ENCODE data around the gene ARHGEF4.

The ARHGEF4 gene

GRCh38 chr2:130820279-130820861, 16.3 kb upstream of the ARHGEF4 start:
- no peak for DNase-seq

- DNase-seq: no peak
Observed at GRCh38 chr2:130821867-130822266, 14.8 kb upstream of the ARHGEF4 start.

GRCh38 chr2:130822766-130823165, 13.9 kb upstream of the ARHGEF4 start:
- DNase-seq: no peak

- no peak for DNase-seq
Observed at GRCh38 chr2:130823171-130823885, 13.4 kb upstream of the ARHGEF4 start.

- DNase-seq: no peak
Observed at GRCh38 chr2:130823886-130824491, 12.7 kb upstream of the ARHGEF4 start.

- DNase-seq: no peak
Observed at GRCh38 chr2:130824492-130825061, 12.1 kb upstream of the ARHGEF4 start.

- DNase-seq: no peak
Observed at GRCh38 chr2:130825231-130825965, 11.3 kb upstream of the ARHGEF4 start.

GRCh38 chr2:130825966-130826253, 10.8 kb upstream of the ARHGEF4 start:
- no peak for DNase-seq

GRCh38 chr2:130826419-130826818, 10.3 kb upstream of the ARHGEF4 start:
- no peak for DNase-seq

- DNase-seq: no peak
Observed at GRCh38 chr2:130826821-130827501, 9.8 kb upstream of the ARHGEF4 start.

- DNase-seq: no peak
Observed at GRCh38 chr2:130827502-130828251, 9.0 kb upstream of the ARHGEF4 start.

- DNase-seq: no peak
Observed at GRCh38 chr2:130828461-130828860, 8.3 kb upstream of the ARHGEF4 start.

GRCh38 chr2:130829015-130829414, 7.7 kb upstream of the ARHGEF4 start:
- no peak for DNase-seq

GRCh38 chr2:130830538-130830937, 6.2 kb upstream of the ARHGEF4 start:
- no peak for DNase-seq

GRCh38 chr2:130831356-130831755, 5.4 kb upstream of the ARHGEF4 start:
- DNase-seq: no peak

GRCh38 chr2:130832296-130832940, 4.3 kb upstream of the ARHGEF4 start:
- no peak for DNase-seq

GRCh38 chr2:130834091-130834930, 2.4 kb upstream of the ARHGEF4 start:
- DNase-seq: no peak

- no peak for DNase-seq
Observed at GRCh38 chr2:130834931-130835765, 1.6 kb upstream of the ARHGEF4 start.

GRCh38 chr2:130835766-130836015, 1.0 kb upstream of the ARHGEF4 start:
- DNase-seq: no peak

GRCh38 chr2:130837175-130837810, 579 bp downstream of the ARHGEF4 start:
- DNase-seq: no peak
